K562 (cell line): ENCODE data around the gene RER1. TPM values are rescaled to one million over a fixed set of nuclear protein-coding genes. Genes with fewer than 3 reads are reported as not detected.
A peak's percentile ranks its signal among the peaks of the same experiment; 100 is the strongest.

Experiments
- ATAC-seq: fragments of 200-7000 bp; cut with Tn5 transposase; 3 replicates; pipeline ENCODE4 v1.9.1; 2020; ENCODE audit warnings: moderate library complexity
- BruUV-seq: library from RNA; stranded (reverse); fragments of 400-500 nt; replicated peaks from 2 replicates; lab custom pipeline; 2021; lab: Mats Ljungman, UMichigan
- CTCF ChIA-PET: fragments of 300-600 bp; formaldehyde crosslinking; extraction: SDS; loops from one replicate; lab custom pipeline; 2021; ENCODE audit warnings: low intra/inter-chr PET ratio; lab: Yijun Ruan, JAX
- POLR2A ChIA-PET: fragments of 300-600, 350-650 bp; sonication (Branson Sonifier 250); formaldehyde crosslinking; extraction: SDS; loops from one replicate; lab custom pipeline; 2021; ENCODE audit warnings: antibody characterized with exemption, inconsistent platforms; lab: Yijun Ruan, JAX
- DNase-seq, 4 experiments: peaks; one replicate each; pipeline versions ENCODE4 v3.0.0 to v3.0.0-alpha.2; 2011 to 2018; ENCODE audit warnings: low spot score in 3 of 4, mixed read lengths in 3 of 4; ENCODE audit errors: extremely low read depth in 1 of 4
- FAIRE-seq: peaks from 2 replicates; lab custom pipeline; 2011; peaks lifted over from hg19 to GRCh38; lab: Jason Lieb, UNC
- H2AFZ ChIP-seq: 2 replicates; pipeline ENCODE4 v1.6.0; 2011; ENCODE audit warnings: low read depth, low read length, control low read depth, inconsistent platforms
- H3K27ac ChIP-seq: fragments of 200-600 bp; 3 replicates; pipeline ENCODE4 v1.8.0; 2011; ENCODE audit warnings: low read depth, mild to moderate bottlenecking, control low read depth, inconsistent platforms, low read length, moderate library complexity, mixed read lengths; ENCODE audit errors: extremely low read depth
- H3K27me3 ChIP-seq, 2 experiments: fragments of 300-600 bp in 1 of 2; 2 replicates in 1 of 2; 3 replicates in 1 of 2; pipeline versions ENCODE4 v1.6.0 to v1.8.0; 2011; ENCODE audit warnings: inconsistent platforms in 2 of 2, low read length in 2 of 2, mild to moderate bottlenecking in 1 of 2, mixed read lengths in 1 of 2, moderate library complexity in 1 of 2; ENCODE audit not compliant: control insufficient read depth in 2 of 2, insufficient read depth in 2 of 2
- H3K36me3 ChIP-seq: fragments of 300-600 bp; 3 replicates; pipeline ENCODE4 v1.8.0; 2011; ENCODE audit warnings: mild to moderate bottlenecking, low read length, inconsistent platforms; ENCODE audit not compliant: control insufficient read depth, insufficient read depth
- H3K4me1 ChIP-seq, 2 experiments: fragments of 200-600 bp in 1 of 2; replicated peaks in 1 of 2; 2 replicates in 1 of 2; 3 replicates in 1 of 2; pipeline versions ENCODE4 v1.5.1 to v1.8.0; 2011; ENCODE audit warnings: inconsistent platforms in 2 of 2, low read length in 2 of 2, mild to moderate bottlenecking in 1 of 2, mixed read lengths in 1 of 2, moderate library complexity in 1 of 2; ENCODE audit not compliant: control insufficient read depth in 2 of 2, insufficient read depth in 2 of 2
- H3K4me2 ChIP-seq: 2 replicates; pipeline ENCODE4 v1.6.1; 2011; ENCODE audit warnings: low read length, control low read depth, inconsistent platforms, mixed read lengths; ENCODE audit not compliant: insufficient read depth
- H3K4me3 ChIP-seq: fragments of 200-600 bp; sonication (generic), shearing (Covaris generic); 2 replicates; pipeline ENCODE4 v1.5.1; 2016; ENCODE audit warnings: control low read depth, inconsistent platforms
- H3K79me2 ChIP-seq: fragments of 200-600 bp; 3 replicates; pipeline ENCODE4 v1.8.0; 2011; ENCODE audit warnings: low read length, inconsistent platforms; ENCODE audit not compliant: control insufficient read depth, insufficient read depth
- H3K9ac ChIP-seq, 2 experiments: 2 replicates each; pipeline versions ENCODE4 v1.6.0 to v1.6.1; 2011; ENCODE audit warnings: low read depth in 2 of 2, low read length in 2 of 2, control low read depth in 1 of 2, inconsistent platforms in 1 of 2, mild to moderate bottlenecking in 1 of 2, mixed read lengths in 1 of 2; ENCODE audit not compliant: insufficient read depth in 1 of 2
- H3K9me1 ChIP-seq: one replicate; pipeline ENCODE4 v1.6.0; 2011; ENCODE audit warnings: inconsistent platforms, mild to moderate bottlenecking, low read length, moderate library complexity; ENCODE audit not compliant: control insufficient read depth, insufficient read depth
- H3K9me3 ChIP-seq: replicated peaks from 2 replicates; pipeline ENCODE4 v1.5.1; 2011; ENCODE audit warnings: low read depth, low read length, inconsistent platforms; ENCODE audit not compliant: control insufficient read depth, insufficient read depth
- H4K20me1 ChIP-seq: replicated peaks from 2 replicates; pipeline ENCODE4 v1.6.1; 2011; ENCODE audit warnings: low read length, inconsistent platforms, mixed read lengths; ENCODE audit not compliant: control insufficient read depth, insufficient read depth
- ZNF263 ChIP-seq: sonication (generic); formaldehyde crosslinking; IDR thresholded peaks from 2 replicates; pipeline ENCODE4 v1.8.0; 2022; ENCODE audit warnings: mild to moderate bottlenecking, missing genetic modification reagents, borderline replicate concordance
- ZNF740 ChIP-seq, 3 experiments: fragments of 200-800 bp in 1 of 3; sonication (Bioruptor generic) in 1 of 3; sonication (generic) in 1 of 3; formaldehyde crosslinking in 1 of 3; IDR thresholded peaks; 2 replicates each; pipeline versions ENCODE4 v1.6.1 to v1.8.0; 2016 to 2022; ENCODE audit warnings: mild to moderate bottlenecking in 2 of 3, missing compliant biosample characterization in 2 of 3, missing genetic modification characterization in 2 of 3, missing genetic modification reagents in 1 of 3
- WGBS: fragments of 100-300 bp; shearing (Covaris generic); methylation state at CpG from one replicate; pipeline ENCODE4 v1.1.6; 2016; ENCODE audit warnings: low coverage, mixed read lengths; ENCODE audit not compliant: insufficient coverage; ENCODE audit errors: missing lambda C conversion rate; 5-methylcytosine and 5-hydroxymethylcytosine counted together
- in situ Hi-C: fragments of 300-500 bp; cut with MboI; formaldehyde crosslinking; loops from 4 replicates; pipeline ENCODE4 v1.15.0; 2018; ENCODE audit warnings: inconsistent platforms, mixed read lengths
- intact Hi-C: fragments of 100-400 bp; cut with micrococcal nuclease; formaldehyde crosslinking; loops from 2 replicates; pipeline ENCODE4 v1.14.2; 2022
- polyA plus RNA-seq, 8 experiments: library from polyadenylated mRNA; depleted of rRNA in 4 of 8; stranded (reverse) in 5 of 8; unstranded in 3 of 8; fragments of >200 nt; fragmentation: Nextera tagmentation in 2 of 8; fragmentation: Illumina TruSeq in 1 of 8; extraction: Ambion mirVana in 2 of 8; extraction: Trizol in 1 of 8; gene quantifications; 2 replicates each; pipeline versions ENCODE4 v1.2.1 to v1.2.3, GENCODE V29; 2011 to 2014; ENCODE audit warnings: inconsistent platforms in 1 of 8, missing spikeins in 1 of 8
- total RNA-seq, 7 experiments: library from RNA; depleted of rRNA in 6 of 7; stranded (reverse); fragments of >200 nt in 6 of 7; fragmentation: Illumina TruSeq in 2 of 7; extraction: Trizol in 2 of 7; gene quantifications; 2 replicates each; pipeline versions ENCODE4 v1.2.1 to v1.2.3, GENCODE V29; 2011 to 2021; ENCODE audit warnings: low replicate concordance in 1 of 7

The RER1 gene
- total and polyA plus RNA-seq, 9 of the 15 experiments (the other 6 are each of a cell fraction or from before 2014, with no cell fraction given): 19.6 to 354 (median 183) TPM

DNA sequence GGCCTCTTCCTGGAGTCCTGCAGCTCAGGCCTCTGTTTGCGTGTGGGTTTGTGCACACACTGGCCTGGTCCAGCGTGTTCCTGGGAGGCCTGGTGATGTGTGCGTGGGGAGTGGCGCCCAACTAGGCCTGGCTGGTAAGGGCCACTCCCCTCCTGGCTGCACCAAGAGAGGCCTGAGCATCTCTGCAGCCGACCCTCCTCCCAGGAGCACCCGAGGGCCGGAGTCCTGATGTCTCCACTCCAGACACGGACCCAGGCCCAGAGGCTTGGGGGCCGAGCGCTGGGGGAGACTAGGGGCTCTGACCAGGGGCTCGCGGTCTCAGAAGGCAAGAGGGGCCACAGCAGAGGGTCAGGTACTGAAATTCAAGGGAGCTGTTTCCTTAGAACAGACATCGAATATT lies 33.6 kb upstream of the RER1 start:
- Histone ChIP-seq H3K9ac (no peak overlapping the region), H3K9me1 (no peaks in the 10 kb centered on the region), H3K4me3 (no peak overlapping the region), H3K27ac (no peak overlapping the region)
- ATAC-seq: no peak
- FAIRE-seq: no peak
- CTCF ChIA-PET: no interaction called here
- no peak for DNase-seq
- BruUV-seq: no TSS peak
- WGBS: 8% methylated on average over 13 of the region's 13 CpGs
- TF ChIP-seq ZNF740 (CRISPR knock-in tag; IDR thresholded peaks at IDR 0.05) (no peak), ZNF740 (tag; IDR thresholded peaks at IDR 0.05) (no peak), ZNF263 (CRISPR knock-in tag) (peak; percentile 53)
- TF ChIP-seq, all 486 proteins: peak for 1
- Histone ChIP-seq H4K20me1 (peaks cover 5% of the 10 kb centered on the region), H3K27me3 (peaks cover 76 to 82% of the 10 kb centered on the region in 2 experiments), H3K36me3 (no peaks in the 10 kb centered on the region), H3K4me2 (no peak overlapping the region), H3K79me2 (no peaks in the 10 kb centered on the region), H3K4me1 (peaks cover 0 to 27% of the 10 kb centered on the region in 2 experiments; a peak in 1 of 5 replicates), H3K9me3 (no peaks in the 10 kb centered on the region; the same call in 1 of the 2 replicates), H2AFZ (no peak overlapping the region)
- POLR2A ChIA-PET: interaction anchor here (0.5 to 1.6 kb wide), 5 partner anchors 23 to 182 kb away, joined by 3 to 4 read pairs (median 4); partner anchors contain the start of gene PANK4
- in situ Hi-C loops: no loop called here
- intact Hi-C loops: no loop called here
